ENCODE data around the gene IL36RN.

GRCh38 chr2:113057117-113057516, 1.9 kb upstream of the IL36RN start:
- no peak for TF ChIP-seq CTCF (IDR thresholded peaks at IDR 0.05; ENCODE audit: insufficient read depth, low read depth, low read length)
- TF ChIP-seq EZH2 (IDR thresholded peaks at IDR 0.05; ENCODE audit: insufficient read depth, low read length): no peak
